DND-41 (cell line): ENCODE data around the gene SPIB.

ENCODE experiments used
- ATAC-seq: fragments of 200-7000 bp; cut with Tn5 transposase; 3 replicates; pipeline ENCODE4 v1.9.1; 2021; ENCODE audit warnings: low read depth; ENCODE audit not compliant: insufficient read depth
- DNase-seq: peaks from one replicate; pipeline ENCODE4 v3.0.0-alpha.2; 2020
- H2AFZ ChIP-seq: 2 replicates; pipeline ENCODE4 v1.6.0; 2012; ENCODE audit warnings: low read depth, low read length
- H3K27ac ChIP-seq: 2 replicates; pipeline ENCODE4 v1.5.1; 2012; ENCODE audit warnings: low read length, inconsistent platforms
- H3K27me3 ChIP-seq: fragments of 200-600 bp; sonication (generic); 2 replicates; pipeline ENCODE4 v1.6.0; 2012; ENCODE audit warnings: low read length, mild to moderate bottlenecking, inconsistent platforms; ENCODE audit not compliant: insufficient read depth, poor library complexity
- H3K36me3 ChIP-seq: 2 replicates; pipeline ENCODE4 v1.5.1; 2012; ENCODE audit warnings: low read length, inconsistent platforms; ENCODE audit not compliant: insufficient read depth
- H3K4me1 ChIP-seq: 2 replicates; pipeline ENCODE4 v1.5.1; 2012; ENCODE audit warnings: mild to moderate bottlenecking, low read length; ENCODE audit not compliant: insufficient read depth
- H3K4me2 ChIP-seq: 2 replicates; pipeline ENCODE4 v1.6.0; 2012; ENCODE audit warnings: mild to moderate bottlenecking, moderate library complexity, low read length, inconsistent platforms; ENCODE audit not compliant: insufficient read depth
- H3K4me3 ChIP-seq, 2 experiments: fragments of 200-600 bp in 1 of 2; shearing (Covaris generic) in 1 of 2; 2 replicates each; pipeline ENCODE4 v1.5.1; 2012 to 2016; ENCODE audit warnings: inconsistent platforms in 2 of 2, low read length in 2 of 2, mild to moderate bottlenecking in 2 of 2, low read depth in 1 of 2, moderate library complexity in 1 of 2
- H3K79me2 ChIP-seq: 2 replicates; pipeline ENCODE4 v1.6.0; 2012; ENCODE audit warnings: low read length, inconsistent platforms; ENCODE audit not compliant: insufficient read depth
- H3K9ac ChIP-seq: 2 replicates; pipeline ENCODE4 v1.6.0; 2012; ENCODE audit warnings: low read depth, mild to moderate bottlenecking, inconsistent platforms, low read length, moderate library complexity
- H3K9me3 ChIP-seq: 2 replicates; pipeline ENCODE4 v1.5.1; 2012; ENCODE audit warnings: low read length, moderate library complexity, mild to moderate bottlenecking, inconsistent platforms; ENCODE audit not compliant: insufficient read depth, severe bottlenecking
- H4K20me1 ChIP-seq: 2 replicates; pipeline ENCODE4 v1.6.0; 2012; ENCODE audit warnings: low read length; ENCODE audit not compliant: insufficient read depth
- EZH2 ChIP-seq: IDR thresholded peaks from 3 replicates; pipeline ENCODE4 v1.6.1; 2012; ENCODE audit warnings: borderline replicate concordance, low read depth, mild to moderate bottlenecking, moderate library complexity, low read length, inconsistent platforms; ENCODE audit not compliant: severe bottlenecking
- TF ChIP-seq, protein P1 (sequence below): IDR thresholded peaks from 2 replicates; pipeline ENCODE4 v1.5.1; 2012; ENCODE audit warnings: borderline replicate concordance, low read length, moderate library complexity, mild to moderate bottlenecking; ENCODE audit not compliant: poor library complexity, severe bottlenecking; ENCODE audit errors: extremely low read depth

Gene SPIB

DNA sequence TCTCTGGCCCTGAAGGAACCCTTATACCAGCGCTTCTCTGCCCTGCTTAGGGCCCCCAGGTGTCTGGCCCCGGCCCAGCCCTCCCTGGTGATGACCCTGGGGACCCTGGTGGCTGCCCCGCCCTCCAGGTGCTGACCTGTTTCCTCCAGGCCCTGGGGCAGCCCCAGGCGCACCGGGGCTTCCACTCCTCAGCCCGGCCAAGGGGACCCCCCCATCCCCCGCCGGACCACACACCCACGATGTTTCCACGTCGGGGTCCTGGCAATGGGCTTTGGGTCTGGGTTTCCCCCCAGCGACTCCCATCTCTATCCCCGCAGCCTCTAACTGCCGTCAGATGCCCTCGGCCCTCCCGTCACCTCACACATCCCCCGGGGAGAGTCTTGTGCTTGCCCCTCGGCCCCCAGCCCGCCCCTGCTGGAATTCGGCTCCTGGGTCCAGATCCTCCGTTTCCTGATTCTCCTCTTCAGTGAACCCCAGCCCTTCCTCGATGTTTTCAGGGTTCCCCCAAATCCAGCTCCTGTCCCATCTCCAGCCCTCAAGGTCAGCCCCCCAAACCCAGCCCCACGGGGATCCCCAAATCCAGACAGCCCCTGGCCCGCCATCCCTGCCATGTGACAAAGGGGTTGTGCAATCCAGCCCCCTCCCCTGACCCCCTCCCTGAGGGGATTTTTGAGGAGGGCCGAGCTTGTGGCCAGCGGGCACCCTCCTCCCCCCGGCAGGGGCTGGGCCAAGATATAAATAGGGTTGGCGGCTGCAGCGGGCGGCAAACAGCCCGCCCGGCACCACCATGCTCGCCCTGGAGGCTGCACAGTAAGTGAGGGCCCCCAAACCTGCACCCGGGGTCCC lies at the start of gene SPIB:
TSS of gene SPIB (plus strand) at position 763 of the 846 bp plus-strand sequence. CDS start at position 788, 25 bp downstream.
- Histone ChIP-seq H3K4me2 (no peak within 1 kb of the TSS), H3K9ac (no peak within 1 kb of the TSS), H3K27me3 (no peaks in the 10 kb centered on the region), H4K20me1 (peaks cover 19% of the 10 kb centered on the region; the same call in 1 of the 2 replicates), H3K36me3 (peaks cover 32% of the 10 kb centered on the region), H3K4me3 (no peak within 1 kb of the TSS), H3K79me2 (no peaks in the 10 kb centered on the region), H3K27ac (peak within 1 kb of the TSS; percentile 44; the same call in 1 of the 2 replicates), H2AFZ (no peak within 1 kb of the TSS), H3K9me3 (no peaks in the 10 kb centered on the region), H3K4me1 (peaks cover 9% of the 10 kb centered on the region)
- TF ChIP-seq, protein P1, sequence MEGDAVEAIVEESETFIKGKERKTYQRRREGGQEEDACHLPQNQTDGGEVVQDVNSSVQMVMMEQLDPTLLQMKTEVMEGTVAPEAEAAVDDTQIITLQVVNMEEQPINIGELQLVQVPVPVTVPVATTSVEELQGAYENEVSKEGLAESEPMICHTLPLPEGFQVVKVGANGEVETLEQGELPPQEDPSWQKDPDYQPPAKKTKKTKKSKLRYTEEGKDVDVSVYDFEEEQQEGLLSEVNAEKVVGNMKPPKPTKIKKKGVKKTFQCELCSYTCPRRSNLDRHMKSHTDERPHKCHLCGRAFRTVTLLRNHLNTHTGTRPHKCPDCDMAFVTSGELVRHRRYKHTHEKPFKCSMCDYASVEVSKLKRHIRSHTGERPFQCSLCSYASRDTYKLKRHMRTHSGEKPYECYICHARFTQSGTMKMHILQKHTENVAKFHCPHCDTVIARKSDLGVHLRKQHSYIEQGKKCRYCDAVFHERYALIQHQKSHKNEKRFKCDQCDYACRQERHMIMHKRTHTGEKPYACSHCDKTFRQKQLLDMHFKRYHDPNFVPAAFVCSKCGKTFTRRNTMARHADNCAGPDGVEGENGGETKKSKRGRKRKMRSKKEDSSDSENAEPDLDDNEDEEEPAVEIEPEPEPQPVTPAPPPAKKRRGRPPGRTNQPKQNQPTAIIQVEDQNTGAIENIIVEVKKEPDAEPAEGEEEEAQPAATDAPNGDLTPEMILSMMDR: no peak
- TF ChIP-seq EZH2: no peak
- 0 out of 3 replicates have a peak, but pooled peaks have one; percentile 9 for ATAC-seq
- no peak for DNase-seq

DNA sequence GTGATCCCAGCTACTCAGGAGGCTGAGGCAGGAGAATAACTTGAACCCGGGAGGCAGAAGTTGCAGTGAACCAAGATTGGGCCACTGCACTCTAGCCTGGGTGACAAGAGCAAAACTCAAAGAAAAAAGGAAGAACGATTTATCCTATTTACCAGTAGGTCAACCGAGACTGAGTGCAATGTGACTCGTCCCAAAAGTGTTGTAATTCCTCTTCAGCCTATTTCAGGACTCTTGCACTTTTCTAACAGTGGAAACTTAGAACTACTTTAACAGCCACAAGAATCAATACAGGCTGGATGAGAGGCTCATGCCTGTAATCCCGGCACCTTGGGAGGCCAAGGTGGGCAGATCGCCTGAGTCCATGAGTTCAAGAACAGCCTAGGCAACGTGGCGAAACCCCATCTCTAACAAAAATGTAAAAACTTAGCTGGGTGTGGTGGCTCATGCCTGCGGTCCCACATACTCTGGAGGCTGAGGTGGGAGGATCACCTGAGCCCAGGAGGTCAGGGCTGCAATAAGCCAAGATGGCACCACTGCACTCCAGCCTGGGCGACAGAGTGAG lies 46.7 kb upstream of the SPIB start:
- TF ChIP-seq, protein P1: no peak
- no peak for TF ChIP-seq EZH2
- Histone ChIP-seq H3K27me3 (no peaks in the 10 kb centered on the region), H2AFZ (no peak overlapping the region), H3K4me1 (peaks cover 24% of the 10 kb centered on the region), H3K79me2 (no peaks in the 10 kb centered on the region; the same call in 1 of the 2 replicates), H3K27ac (no peak overlapping the region), H3K36me3 (no peaks in the 10 kb centered on the region), H3K4me2 (no peak overlapping the region), H3K4me3 (no peak overlapping the region), H4K20me1 (peaks cover 1% of the 10 kb centered on the region), H3K9ac (no peak overlapping the region), H3K9me3 (no peaks in the 10 kb centered on the region)
- ATAC-seq: no peak
- DNase-seq: no peak

DNA sequence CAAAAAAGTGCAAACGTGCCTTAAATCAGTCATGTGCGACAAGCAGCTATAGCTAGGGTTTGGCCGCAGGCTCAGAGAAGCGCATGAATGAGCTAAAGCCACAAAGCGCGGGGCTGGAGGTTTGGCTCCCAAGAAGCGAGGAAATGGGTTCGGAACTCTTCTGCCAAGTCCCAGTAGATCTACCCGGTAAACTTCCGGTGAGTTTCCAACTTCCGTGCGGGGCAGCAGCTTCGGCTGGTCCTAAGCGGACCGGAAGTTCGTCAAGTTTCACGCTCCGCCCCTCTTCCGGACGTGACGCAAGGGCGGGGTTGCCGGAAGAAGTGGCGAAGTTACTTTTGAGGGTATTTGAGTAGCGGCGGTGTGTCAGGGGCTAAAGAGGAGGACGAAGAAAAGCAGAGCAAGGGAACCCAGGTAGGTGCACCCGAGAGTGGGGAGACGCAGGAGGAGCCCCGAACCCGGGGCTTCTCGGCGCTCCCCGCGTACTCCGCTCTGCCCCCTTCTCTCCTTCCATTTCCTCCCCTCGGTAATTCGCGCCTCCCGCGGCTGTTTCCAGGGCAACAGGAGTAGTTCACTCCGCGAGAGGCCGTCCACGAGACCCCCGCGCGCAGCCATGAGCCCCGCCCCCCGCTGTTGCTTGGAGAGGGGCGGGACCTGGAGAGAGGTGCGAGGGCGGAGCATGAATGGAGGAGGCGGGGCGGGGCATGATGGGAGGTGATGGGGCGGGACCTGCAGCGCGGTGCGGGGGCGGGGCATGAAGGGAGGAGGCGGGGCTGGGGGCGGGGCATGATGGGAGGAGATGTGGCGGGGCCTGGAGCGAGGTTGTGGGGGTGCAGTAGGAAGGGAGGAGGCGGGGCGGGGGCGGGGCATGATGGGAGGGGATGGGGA lies 42.3 kb upstream of the SPIB start, which contains the start of gene NR1H2:
TSS of gene NR1H2 (plus strand) at position 292 of the 885 bp plus-strand sequence. CDS start 1,149 bp downstream, outside the sequence.
- peak; percentile 96 for DNase-seq
- ATAC-seq: peak; percentile 91
- Histone ChIP-seq H4K20me1 (peaks cover 34% of the 10 kb centered on the region), H3K36me3 (peaks cover 42% of the 10 kb centered on the region), H2AFZ (peak within 1 kb of the TSS; percentile 79), H3K27me3 (no peaks in the 10 kb centered on the region), H3K9ac (peak within 1 kb of the TSS; percentile 76), H3K9me3 (no peaks in the 10 kb centered on the region), H3K27ac (peak within 1 kb of the TSS; percentile 82), H3K79me2 (peaks cover 12% of the 10 kb centered on the region), H3K4me3 (peak within 1 kb of the TSS; percentile 61 to 63; a peak in 3 of 4 replicates), H3K4me2 (peak within 1 kb of the TSS; percentile 65), H3K4me1 (peaks cover 18% of the 10 kb centered on the region)
- no peak for TF ChIP-seq EZH2
- TF ChIP-seq, protein P1: no peak
